22Rv1 (cell line): ENCODE results near the gene SAT2.
A peak's percentile ranks its signal among the peaks of the same experiment; 100 is the strongest.
"Not testable (repeated sequence)": the region's sequence is repeated elsewhere in the genome, so short reads cannot be mapped to it uniquely, and the experiment has no call there.

Experiments
- H3K27ac ChIP-seq: fragments of 450-650 bp; 2 replicates; pipeline ENCODE4 v1.5.1; 2017
- ZFX ChIP-seq: fragments of 450-650 bp; IDR thresholded peaks from 2 replicates; pipeline ENCODE4 v1.6.1; 2017; ENCODE audit warnings: antibody characterized with exemption, borderline replicate concordance
- TF ChIP-seq, protein P1 (sequence below): fragments of 450-650 bp; IDR thresholded peaks from 2 replicates; pipeline ENCODE4 v1.5.1; 2017; ENCODE audit warnings: mild to moderate bottlenecking

Gene SAT2

DNA sequence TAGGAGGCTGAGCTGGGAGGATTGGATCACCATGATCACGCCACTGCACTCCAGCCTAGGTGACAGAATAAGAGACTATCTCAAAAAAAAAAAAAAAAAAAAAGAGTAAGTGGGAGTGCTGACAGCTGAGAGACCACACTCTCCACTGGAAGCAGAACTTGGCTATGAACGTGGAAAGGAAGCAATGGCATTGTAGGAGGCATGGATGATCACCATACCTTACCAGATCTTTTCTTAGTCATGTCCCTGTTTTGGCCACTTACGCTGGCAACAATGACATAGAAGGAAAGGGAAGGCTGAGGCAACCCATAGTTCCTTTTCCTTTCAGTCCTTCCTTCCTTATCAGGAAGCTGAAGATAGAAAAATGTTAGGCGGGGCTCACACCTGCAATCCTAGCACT is 19.4 kb upstream of the SAT2 start:
- H3K27ac ChIP-seq: no peak overlapping the region
- TF ChIP-seq ZFX: no peak
- TF ChIP-seq, protein P1, sequence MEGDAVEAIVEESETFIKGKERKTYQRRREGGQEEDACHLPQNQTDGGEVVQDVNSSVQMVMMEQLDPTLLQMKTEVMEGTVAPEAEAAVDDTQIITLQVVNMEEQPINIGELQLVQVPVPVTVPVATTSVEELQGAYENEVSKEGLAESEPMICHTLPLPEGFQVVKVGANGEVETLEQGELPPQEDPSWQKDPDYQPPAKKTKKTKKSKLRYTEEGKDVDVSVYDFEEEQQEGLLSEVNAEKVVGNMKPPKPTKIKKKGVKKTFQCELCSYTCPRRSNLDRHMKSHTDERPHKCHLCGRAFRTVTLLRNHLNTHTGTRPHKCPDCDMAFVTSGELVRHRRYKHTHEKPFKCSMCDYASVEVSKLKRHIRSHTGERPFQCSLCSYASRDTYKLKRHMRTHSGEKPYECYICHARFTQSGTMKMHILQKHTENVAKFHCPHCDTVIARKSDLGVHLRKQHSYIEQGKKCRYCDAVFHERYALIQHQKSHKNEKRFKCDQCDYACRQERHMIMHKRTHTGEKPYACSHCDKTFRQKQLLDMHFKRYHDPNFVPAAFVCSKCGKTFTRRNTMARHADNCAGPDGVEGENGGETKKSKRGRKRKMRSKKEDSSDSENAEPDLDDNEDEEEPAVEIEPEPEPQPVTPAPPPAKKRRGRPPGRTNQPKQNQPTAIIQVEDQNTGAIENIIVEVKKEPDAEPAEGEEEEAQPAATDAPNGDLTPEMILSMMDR: no peak

DNA sequence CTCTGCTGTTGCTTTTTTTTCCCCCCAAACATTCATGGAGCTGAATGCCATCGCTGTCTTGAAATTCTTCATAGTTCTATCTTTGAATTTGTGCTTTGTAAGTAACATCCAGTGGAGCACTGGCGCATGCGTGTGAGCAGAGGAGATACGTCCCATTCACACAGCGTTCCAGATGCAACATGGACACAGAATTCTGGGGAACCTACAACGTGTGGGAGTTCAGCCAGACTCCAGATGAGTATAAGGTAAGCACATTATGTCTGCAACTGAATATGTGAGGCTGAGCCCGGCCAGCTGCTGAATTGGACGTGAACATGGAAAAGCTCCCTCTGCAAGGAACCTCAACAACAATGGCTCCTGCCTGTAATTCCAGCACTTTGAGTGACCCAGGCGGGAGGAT is 18.8 kb upstream of the SAT2 start:
- TF ChIP-seq, protein P1: no peak
- no peak for TF ChIP-seq ZFX
- no peak overlapping the region for H3K27ac ChIP-seq

GRCh38 chr17:7644775-7645174 is 17.2 kb upstream of the SAT2 start:
- TF ChIP-seq, protein P1: no peak
- no peak for TF ChIP-seq ZFX
- H3K27ac ChIP-seq: no peak overlapping the region

DNA sequence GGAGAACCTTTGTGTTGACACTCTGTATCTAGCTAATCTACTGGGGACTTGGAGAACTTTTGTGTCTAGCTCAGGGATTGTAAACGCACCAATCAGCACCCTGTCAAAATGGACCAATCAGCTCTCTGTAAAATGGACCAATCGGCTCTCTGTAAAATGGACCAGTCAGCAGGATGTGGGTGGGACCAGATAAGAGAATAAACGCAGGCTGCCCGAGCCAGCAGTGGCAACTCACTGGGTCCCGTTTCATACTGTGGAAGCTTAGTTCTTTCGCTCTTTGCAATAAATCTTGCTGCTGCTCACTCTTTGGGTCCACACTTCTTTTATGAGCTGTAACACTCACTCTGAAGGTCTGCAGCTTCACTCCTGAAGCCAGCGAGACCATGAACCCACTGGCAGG is 14.0 kb upstream of the SAT2 start:
- H3K27ac ChIP-seq: not testable (repeated sequence)

DNA sequence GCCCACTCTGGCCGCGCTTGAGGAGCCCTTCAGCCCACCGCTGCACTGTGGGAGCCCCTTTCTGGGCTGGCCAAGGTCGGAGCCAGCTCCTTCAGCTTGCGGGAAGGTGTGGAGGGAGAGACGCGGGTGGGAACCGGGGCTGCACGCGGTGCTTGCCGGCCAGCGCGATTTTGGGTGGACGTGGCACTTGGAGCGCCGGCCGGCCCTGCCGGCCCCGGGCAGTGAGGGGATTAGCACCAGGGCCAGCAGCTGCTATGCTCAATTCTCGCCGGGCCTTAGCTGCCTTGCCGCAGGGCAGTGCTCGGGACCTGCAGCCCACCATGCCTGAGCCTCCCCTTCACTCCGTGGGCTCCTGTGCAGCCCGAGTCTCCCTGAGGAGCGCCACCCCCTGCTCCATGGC is 13.2 kb upstream of the SAT2 start:
- TF ChIP-seq, protein P1: no peak
- no peak for TF ChIP-seq ZFX
- no peak overlapping the region for H3K27ac ChIP-seq

GRCh38 chr17:7636163-7636562 is 8.5 kb upstream of the SAT2 start:
- H3K27ac ChIP-seq: no peak overlapping the region
- no peak for TF ChIP-seq ZFX
- TF ChIP-seq, protein P1: no peak

DNA sequence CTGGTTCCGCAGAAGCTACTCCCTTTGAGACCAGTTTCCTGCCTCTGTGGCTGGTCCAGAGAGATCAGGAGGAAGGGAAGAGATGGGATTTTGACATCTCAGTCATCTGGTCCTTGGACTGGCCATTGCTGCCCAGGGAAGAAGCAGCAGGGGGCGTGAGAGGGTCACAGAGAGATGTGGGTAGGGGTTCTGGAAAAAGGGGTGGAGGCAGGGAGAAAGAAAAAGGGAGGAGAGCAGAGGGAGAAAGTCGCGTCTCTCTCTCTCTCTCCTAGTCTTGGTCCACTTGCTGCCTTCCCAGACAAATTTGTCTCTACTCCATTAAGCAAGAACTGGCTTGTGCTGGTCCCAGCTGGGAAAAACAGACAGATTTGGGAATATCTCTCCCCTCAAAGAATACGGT is 6.8 kb upstream of the SAT2 start:
- TF ChIP-seq, protein P1: peak; percentile 66
- no peak for TF ChIP-seq ZFX
- H3K27ac ChIP-seq: no peak overlapping the region

- no peak overlapping the region for H3K27ac ChIP-seq
- no peak for TF ChIP-seq ZFX
- TF ChIP-seq, protein P1: no peak
These were observed 5.5 kb upstream of the SAT2 start for GRCh38 chr17:7633093-7633492.
